HG03045 (cell line): Measurements from ENCODE around the gene CRYBG1.
"Not testable (repeated sequence)": the region's sequence is repeated elsewhere in the genome, so short reads cannot be mapped to it uniquely, and the experiment has no call there.

ENCODE experiments used
- ATAC-seq: cut with Tn5 transposase; IDR thresholded peaks from one replicate; pipeline ENCODE4 v1.9.1; 2021; ENCODE audit warnings: mild to moderate bottlenecking, moderate library complexity; ENCODE audit not compliant: unreplicated experiment

CRYBG1 gene

DNA sequence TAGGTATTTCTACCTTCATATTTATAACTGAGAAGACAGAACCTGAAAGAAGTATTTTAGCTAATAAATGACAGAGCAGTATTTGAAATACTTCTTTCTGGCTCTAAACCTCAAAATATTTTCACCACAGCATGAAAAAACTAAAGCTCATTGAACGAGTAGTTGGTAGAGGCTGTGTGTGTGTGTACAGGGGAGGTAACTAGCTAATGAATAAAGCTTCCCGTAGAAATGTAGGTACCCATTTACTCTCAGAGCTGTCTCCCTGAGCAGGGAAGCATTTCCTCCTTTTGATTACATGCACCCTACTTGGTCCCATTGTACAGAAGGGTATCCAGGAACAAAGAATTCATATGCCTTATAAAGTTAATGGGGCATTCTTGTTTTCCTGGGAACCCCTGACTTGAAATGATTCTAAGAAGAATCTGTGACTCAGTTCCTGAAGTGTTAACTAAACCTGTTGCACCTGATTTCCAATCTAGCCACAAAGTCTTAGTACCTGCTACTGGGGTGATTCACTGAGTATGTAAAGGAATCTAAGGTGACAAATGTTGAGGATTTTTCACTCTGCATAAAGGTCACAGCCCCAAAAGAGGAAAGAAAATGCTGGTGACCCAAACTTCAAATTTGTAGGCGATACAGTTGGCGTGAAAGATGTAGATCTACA is 12.5 kb downstream of the CRYBG1 start:
- no peak for ATAC-seq

DNA sequence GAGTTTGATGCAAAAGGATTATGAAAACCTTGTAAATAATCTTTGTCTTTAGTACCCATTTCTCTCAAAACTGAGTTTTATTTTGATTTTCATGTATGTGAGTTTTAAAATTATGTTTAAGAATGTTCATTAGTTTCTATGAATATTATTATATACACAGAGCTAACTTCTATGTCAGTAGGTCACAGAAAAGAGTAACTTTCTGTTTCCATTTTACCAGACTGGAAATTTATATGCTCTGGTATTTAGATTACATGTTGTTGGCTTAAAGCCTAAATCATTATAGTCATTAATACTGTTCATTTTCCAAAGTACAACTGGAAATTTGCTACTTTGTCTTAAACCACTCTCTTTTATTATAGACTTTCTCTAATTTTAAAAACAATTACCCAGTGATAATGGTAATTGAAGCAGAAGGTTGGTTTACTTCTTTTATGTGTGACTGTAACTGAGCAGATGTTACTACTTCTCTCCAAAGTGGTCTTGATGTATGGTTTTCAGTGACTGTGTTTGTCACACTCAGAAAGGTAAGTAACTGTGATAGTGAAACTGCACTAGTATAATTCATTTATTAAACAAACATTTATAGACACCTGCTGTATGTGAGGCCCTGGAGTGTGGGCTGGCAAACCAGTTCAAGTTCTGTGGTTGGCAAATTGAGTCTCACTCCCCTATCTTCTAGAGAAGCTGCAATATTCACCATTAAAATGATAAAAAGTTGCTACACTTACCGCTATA is 13.2 kb downstream of the CRYBG1 start:
- no peak for ATAC-seq

DNA sequence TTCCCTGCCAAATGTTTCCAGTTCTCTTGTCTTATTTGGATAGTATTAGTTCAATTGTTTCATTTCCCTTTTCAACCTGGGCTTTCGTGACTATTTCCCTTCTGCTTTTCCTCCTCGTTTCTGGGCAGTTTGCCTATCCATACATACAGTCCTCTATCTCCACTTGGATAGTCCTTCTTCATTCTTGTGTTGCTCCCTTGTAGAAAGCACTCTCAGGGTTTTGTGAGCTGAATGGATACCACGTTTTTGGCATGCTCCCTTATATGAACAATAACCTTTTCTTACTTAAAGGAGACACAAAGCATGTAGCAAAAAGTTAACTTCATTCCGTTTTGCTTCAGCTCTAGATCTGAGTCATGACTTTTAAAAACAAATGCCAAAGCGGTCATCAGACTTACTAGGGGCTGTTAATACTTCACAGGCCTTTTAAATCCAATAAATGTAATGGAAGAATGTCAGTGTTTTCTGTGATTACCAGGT is 16.6 kb downstream of the CRYBG1 start:
- ATAC-seq, result no peak

DNA sequence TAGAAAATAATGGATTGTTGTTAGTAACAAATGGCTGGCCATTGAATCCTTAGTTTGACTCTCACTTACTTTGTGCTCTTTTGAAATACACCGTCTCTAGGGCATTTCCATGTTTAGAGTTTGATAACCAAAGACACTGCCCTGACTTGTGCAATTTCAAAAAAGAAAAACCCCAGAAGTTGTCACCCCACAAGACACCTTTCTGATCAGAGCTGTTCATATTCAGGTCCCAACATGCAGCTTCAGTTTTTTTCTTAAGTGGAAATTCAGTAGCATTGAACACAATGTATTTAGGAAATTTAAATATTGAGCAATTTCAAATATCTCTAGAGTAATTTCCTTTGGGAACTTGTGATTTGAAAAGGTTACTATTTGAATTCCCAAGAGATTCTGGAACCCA is 19.4 kb downstream of the CRYBG1 start:
- ATAC-seq, result no peak

DNA sequence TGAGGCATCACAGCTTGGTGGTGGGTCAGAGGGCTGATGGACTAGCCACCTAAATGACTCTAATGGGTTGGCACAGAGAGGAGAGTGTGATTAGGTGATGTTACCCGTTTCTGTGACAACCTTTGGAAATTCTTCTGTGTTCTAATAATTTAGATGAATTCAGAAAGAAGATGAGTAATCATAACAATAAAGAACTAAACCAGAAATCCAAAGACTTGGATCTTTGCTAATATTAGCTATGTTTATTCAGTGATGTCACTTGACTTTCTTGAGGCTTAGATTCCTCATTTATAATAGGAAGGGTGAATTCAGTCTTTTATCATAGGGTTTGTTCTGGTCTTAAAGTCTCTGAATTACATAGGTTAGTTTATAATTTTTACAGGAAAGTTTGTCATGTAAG is 19.9 kb downstream of the CRYBG1 start:
- ATAC-seq, result no peak

DNA sequence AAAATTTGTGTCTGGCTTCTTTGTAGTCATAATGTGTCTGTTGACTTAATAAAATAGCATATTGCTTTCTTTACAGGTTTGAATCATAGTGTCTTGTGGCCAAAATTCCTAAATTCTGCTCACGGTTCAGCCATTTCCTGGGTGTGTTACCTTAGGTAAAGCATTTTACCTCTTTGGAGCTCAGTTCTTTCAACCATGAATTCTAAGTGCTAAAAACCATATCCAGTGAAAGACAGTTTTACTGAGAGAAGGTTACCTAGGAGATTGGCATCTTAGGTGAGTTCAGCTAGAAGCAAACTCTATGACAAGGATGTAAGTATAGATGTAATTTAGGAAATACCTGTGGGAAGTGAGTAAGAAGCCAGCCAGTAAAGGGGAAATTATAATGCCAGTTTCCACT is 20.7 kb downstream of the CRYBG1 start:
- ATAC-seq, result no peak

DNA sequence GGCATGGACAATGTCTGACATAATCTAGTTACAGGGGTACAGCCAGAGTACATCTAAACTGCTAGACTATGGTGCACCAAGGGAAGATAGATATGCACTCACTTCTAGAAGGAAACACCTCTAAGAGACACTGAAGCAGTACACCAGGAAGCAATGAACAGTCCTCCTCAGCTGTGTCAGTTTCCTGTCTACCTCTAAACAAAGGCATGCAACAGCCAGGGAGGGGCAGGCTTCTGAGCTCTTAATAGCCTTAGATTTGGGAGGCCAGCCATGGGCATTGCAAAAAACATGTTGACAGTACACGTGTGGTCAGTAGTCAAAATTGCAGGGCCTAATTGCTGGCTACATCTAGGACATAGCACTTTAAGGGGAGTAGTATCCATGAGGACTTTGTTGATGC is 21.4 kb downstream of the CRYBG1 start:
- no peak for ATAC-seq

DNA sequence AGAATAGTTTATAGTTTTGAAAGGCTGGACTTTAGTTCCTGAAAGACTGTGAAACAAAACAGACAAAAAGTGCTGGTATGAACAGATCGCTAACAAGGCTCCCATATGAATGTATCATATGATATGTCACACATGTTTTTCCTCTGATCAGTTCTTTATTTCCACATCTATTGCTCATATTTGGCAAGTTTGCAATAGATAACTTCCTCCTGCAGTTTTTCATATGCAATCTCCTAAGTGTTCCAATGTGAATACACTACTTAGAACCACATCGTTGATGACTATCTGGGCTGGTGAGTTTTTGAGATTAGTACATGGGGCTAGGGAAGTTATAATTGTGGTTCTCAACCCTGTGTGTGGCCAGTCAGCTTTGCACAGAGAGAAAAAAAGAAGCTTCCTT is 23.1 kb downstream of the CRYBG1 start:
- no peak for ATAC-seq

DNA sequence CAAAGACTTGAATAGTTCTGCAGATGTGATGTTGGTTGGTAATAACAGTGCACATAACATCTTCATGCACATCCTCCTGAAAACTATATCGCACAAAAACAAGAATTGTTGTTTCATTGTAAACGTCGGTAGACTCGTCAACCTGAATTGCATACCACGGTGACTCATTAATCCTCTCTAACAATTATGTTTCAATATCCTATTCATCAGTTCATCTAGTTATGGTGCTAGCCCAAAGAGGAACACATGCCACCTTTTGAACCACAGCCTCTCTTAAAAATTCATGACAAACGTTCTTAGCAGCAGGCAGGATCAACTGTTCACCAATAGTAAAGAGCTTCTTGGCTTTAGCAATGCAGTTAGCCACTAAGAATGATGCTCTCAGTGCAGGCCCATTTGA is 25.0 kb downstream of the CRYBG1 start:
- ATAC-seq, result no peak

DNA sequence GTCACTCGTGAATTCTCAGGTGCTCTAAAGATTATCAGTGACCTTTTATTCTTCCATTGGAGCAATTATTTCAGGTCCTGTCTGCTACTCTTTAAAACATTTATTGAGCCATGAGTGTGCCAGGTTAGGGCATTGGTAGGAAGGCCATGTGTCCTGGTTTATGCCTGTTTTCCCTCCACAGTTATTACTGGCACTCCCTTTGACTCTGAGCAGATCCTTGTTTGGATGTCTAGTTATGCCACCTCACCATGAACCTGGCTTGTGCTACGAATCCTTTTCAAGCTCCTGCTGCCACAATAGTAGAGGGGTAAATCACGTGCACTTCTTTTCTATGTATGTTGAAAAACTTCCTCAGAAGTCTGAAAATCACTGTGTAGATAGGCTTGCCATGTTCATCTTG is 27.4 kb downstream of the CRYBG1 start:
- no peak for ATAC-seq

DNA sequence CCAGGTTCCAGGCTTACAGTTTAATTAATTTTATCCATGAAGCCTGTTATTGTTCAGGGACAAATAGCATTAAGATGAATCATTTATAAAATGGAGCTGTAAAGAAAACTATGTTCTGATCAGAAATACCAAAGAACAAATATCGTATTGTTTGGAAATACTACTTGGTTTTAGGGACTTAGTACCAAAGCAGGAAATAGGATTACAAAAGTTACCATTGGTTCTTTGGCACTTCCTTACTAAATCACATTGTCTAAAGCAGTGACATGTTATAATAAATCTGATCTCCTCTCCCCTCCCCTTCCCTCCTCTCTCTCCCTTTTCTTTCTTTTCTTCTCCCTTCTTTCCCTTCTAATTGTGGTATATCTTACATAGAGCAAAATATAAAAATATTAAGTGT is 29.6 kb downstream of the CRYBG1 start:
- no peak for ATAC-seq

DNA sequence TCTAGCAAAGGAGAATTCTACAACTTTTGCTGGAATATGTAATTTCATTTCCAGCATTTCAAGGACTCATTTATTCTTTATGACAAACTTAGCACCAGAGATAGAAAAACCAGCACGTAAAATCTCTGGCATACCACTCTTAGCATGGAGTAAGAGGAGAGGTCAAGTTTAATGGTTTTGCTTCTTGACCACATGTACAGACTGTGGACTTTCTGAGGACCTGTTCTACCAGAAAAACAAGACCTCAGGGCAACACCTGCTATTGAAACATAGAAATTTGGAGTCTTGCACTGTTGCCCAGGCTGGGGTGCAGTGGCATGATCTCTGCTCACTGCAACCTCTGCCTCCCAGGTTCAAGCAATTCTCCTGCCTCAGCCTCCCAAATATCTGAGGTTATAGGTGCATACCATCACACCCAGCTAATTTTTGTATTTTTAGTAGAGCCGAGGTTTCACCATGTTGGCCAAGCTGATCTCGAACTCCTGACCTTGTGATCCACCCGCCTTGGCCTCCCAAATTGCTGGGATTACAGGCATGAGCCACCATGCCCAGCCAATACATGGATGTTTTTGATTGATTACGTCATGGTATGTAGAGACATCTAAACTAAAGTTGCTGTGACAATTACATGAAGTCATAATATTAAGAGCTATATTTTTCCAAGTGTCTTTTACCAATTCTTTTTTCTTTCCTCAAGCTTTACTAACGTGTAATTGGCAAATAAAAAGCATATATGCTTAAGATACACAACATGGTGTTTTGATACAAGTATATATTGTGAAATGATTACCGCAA is 36.1 kb downstream of the CRYBG1 start:
- ATAC-seq, result no peak

DNA sequence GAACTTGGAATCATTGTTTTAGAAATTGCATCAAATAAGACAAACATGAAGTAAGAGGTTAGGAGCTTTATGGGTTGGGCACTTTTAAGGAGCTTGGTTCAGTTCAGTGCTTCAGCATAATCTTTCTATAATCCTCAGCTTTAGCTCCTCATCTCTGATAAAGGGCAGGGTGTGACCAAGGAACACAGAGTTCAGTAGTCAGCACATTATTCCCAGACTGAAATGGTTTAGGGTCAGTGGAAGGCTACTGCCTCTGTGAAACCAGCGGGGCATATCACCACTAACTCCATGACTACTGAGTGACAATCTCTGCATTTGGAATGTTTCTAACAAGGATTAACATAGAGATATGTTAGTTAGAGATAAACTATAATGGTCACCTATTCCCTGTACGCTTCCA is 36.9 kb downstream of the CRYBG1 start:
- ATAC-seq, result no peak

DNA sequence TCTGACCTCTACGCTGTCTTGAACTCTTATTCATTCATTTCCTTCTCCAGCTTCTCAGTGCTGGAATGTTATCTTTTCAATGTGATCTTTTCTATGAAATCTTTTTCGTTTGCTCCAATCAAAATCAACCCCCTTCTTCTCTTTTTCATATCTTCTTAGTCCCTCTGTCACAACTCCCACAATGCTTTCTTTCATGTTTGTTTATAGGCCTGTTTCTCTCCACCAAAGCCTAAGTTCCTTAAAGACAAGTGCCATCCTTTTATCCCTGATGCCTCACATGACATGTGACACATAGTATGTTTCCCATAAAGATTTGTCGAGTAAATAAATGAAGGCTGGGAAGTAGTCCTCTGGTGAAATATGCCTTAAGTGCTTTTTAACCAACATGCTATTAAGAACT is 38.1 kb downstream of the CRYBG1 start:
- no peak for ATAC-seq

DNA sequence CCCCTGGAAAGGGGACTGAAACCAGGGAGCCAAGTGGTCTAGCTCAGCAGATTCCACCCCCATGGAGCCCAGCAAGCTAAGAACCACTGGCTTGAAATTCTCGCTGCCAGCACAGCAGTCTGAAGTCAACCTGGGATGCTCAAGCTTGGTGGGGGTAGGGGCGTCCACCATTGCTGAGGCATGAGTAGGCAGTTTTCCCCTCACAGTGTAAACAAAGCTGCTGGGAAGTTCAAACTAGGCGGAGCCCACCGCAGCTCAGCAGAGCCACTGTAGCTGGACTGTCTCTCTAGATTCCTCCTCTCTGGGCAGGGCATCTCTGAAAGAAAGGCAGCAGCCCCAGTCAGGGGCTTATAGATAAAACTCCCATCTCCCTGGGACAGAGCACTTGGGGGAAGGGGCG is 44.5 kb downstream of the CRYBG1 start:
- not testable (repeated sequence) for ATAC-seq

DNA sequence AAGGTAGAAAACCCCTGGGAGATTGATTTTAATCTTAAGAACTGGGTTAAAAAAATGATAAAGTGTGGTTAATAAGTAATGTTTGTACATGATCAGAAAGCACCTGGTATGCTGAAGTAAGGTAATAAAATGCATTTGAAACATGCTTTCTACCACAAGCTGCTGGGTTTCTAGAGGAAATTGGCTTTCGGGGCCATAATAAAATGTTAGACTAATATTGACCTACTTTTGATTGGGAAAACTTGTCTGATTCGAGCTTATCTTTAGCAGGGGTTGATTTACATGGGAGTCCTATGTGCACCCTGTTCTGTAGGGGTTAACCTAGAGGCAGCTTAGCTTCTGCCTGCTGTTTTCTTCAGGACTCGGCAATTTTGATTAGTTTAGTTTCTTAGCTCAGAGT is 50.5 kb downstream of the CRYBG1 start:
- no peak for ATAC-seq

DNA sequence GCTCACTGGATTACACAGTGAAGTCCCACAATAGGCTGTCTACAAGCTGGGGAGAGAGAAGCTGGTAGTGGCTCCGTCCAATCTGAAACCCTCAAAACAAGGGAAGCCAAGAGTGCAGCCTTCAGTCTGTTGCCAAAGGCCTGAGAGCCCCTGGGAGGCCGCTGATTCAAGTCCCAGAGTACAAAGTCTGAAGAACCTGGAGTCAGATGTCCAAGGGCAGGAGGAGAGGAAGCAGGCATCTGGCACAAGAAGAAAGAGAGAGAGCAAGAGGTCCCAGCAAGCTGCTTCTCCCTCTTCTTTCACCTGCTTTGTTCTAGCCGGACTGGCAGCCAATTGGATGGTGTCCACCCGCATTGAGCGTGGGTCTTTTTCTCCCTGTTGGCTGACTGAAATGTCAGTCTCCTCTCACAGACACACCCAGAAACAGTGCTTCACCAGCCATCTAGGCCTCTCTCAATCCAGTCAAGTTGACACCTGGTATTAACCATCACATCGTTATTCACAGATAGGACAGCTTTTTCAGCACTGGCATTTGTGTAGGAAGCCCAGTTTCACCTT is 51.2 kb downstream of the CRYBG1 start:
- no peak for ATAC-seq

DNA sequence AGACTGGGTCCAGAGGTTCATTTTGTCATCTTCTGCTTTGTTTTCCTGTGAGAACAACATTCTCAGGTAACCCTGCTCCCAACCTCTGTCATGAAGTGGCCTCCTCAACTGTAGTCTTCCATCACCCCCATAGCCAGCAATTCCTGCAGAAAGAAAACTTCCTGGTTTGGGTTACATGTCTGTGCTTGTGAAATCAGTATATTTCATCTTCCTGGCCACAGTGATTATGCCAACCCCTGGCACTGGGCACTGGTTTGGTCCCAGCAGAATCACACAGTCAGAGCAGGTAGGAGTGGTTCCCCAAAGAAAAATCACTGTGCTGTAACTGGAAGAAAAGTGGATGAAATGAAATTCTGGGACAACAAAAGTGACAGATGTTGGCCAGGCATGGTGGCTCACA is 52.5 kb downstream of the CRYBG1 start:
- ATAC-seq, result no peak

DNA sequence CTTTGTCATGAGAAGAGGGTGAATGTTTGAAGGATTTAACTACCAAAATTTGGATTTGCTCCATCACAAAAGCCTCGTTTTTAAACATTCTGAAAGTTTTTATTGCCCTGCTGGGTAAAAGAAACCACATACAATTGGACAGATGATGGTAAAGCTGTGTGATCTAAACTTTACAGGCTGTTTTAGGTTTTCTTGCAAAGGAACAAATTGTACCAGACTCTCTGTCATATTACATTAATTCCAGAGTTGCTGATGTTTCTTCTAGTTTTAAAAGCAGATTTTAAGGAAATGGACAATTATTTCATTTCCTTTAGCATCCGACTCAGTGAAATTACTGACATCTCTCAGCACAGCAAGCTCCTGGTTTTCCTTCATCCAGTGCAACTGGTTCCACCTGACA is 53.2 kb downstream of the CRYBG1 start:
- ATAC-seq, result no peak

DNA sequence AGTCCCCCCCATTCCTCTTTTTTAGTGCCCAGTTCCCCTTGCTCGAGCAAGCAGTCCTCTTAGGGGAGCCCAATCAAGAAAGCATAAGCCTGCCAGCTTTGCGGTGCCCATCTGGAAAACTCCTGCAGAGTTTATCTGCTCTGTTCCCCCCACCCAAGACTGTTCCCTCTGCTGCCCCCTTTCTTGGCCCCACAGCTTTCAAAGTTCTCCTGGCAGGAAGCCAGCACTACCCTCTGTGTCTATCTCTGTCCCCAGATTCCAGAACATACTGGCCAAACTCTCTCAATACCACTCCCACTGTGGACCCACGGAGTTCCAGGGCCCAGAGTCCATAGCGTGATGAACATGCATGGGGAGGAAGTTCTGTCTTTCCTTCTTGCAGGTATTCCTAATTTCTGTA is 55.4 kb downstream of the CRYBG1 start:
- no peak for ATAC-seq

DNA sequence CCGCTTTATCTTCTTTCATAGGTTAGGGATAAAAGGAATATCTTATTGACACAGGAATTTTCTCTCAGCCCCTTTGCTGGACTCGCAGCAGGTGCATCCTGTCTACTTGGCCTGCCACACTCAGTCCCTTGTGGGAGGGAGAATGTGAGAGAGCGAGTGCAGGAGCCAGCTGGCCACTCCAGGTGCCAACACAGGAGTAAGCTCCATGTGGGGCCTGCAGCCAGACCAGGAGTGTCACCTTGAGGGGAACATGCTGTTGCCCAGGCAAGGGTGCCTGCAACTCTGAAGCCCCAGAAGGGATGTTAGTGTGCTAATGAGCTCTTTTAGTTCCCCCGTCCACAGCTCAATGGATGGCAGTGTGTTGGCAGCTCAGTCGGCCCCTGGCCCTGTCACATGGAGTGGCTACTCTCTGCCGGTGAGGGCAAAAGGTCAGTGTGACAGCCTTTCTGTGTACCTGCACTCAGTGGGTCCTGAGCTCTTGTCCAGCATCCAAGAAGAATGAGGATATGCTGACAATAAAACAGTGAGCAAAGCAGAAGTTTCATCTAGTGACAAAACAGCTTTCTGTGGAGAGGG is 57.1 kb downstream of the CRYBG1 start:
- ATAC-seq, result no peak
